ENCODE data around the gene NLRP6. TPM values are rescaled to one million over a fixed set of nuclear protein-coding genes. Genes with fewer than 3 reads are reported as not detected.
"Not testable (repeated sequence)": the region's sequence is repeated elsewhere in the genome, so short reads cannot be mapped to it uniquely, and the experiment has no call there.

NLRP6 gene
- total RNA-seq, 2 donors from 2014 or later = 0.18 to 2.7 TPM

- peak; percentile 33 for TF ChIP-seq POLR2AphosphoS5 (IDR thresholded peaks at IDR 0.05)
- no peak for TF ChIP-seq POLR2A (IDR thresholded peaks at IDR 0.05)
- no peak for TF ChIP-seq CTCF (IDR thresholded peaks at IDR 0.05)
- Histone ChIP-seq H3K36me3 (no peaks in the 10 kb centered on the region), H3K27me3 (replicated peaks; ENCODE audit: insufficient read depth) (no peaks in the 10 kb centered on the region), H3K4me1 (replicated peaks) (peaks cover 3% of the 10 kb centered on the region), H3K4me3 (no peak overlapping the region), H3K27ac (peak overlapping the region; percentile 78 to 83), H3K9me3 (no peaks in the 10 kb centered on the region)
- intact Hi-C loops (cut with DNase I) = no loop called here
- DNase-seq (ENCODE audit: low spot score) = peak; percentile 34
- WGBS = 30% methylated on average over 19 of the region's 19 CpGs
Measured at GRCh38 chr11:326842-327580, 48.8 kb downstream of the NLRP6 start.

GRCh38 chr11:327581-327923 is 49.3 kb downstream of the NLRP6 start:
- intact Hi-C loops (cut with DNase I) = no loop called here
- TF ChIP-seq CTCF (IDR thresholded peaks at IDR 0.05) = no peak
- H3K36me3 ChIP-seq = no peaks in the 10 kb centered on the region
- H3K9me3 ChIP-seq = no peaks in the 10 kb centered on the region
- H3K4me3 ChIP-seq = no peak overlapping the region
- DNase-seq (ENCODE audit: low spot score) = no peak
- peaks cover 3% of the 10 kb centered on the region for H3K4me1 ChIP-seq (replicated peaks)
- H3K27ac ChIP-seq = peak overlapping the region; percentile 78 to 83
- WGBS = 91% methylated on average over 3 of the region's 3 CpGs
- no peaks in the 10 kb centered on the region for H3K27me3 ChIP-seq (replicated peaks; ENCODE audit: insufficient read depth)

- Histone ChIP-seq H3K4me1 (replicated peaks) (peaks cover 3% of the 10 kb centered on the region), H3K4me3 (no peak overlapping the region), H3K27me3 (replicated peaks; ENCODE audit: insufficient read depth) (no peaks in the 10 kb centered on the region), H3K27ac (no peak overlapping the region), H3K9me3 (no peaks in the 10 kb centered on the region), H3K36me3 (no peaks in the 10 kb centered on the region)
- TF ChIP-seq POLR2AphosphoS5 (IDR thresholded peaks at IDR 0.05) (no peak), POLR2A (IDR thresholded peaks at IDR 0.05) (no peak), CTCF (IDR thresholded peaks at IDR 0.05) (no peak)
- 92% methylated on average over 13 of the region's 13 CpGs for WGBS
- intact Hi-C loops (cut with DNase I) = no loop called here
- no peak for DNase-seq (ENCODE audit: low spot score)
Measured at GRCh38 chr11:328012-328411, 49.8 kb downstream of the NLRP6 start.

- H3K4me3 ChIP-seq; H3K27ac ChIP-seq; H3K27me3 ChIP-seq (replicated peaks; ENCODE audit: insufficient read depth); intact Hi-C loops (cut with DNase I); H3K4me1 ChIP-seq (replicated peaks); DNase-seq (ENCODE audit: low spot score); H3K9me3 ChIP-seq; H3K36me3 ChIP-seq: not testable (repeated sequence)
- 90% methylated on average over 15 of the region's 15 CpGs for WGBS
Measured at GRCh38 chr11:328516-329100, 50.4 kb downstream of the NLRP6 start.

- TF ChIP-seq POLR2A (IDR thresholded peaks at IDR 0.05) (no peak), CTCF (IDR thresholded peaks at IDR 0.05) (no peak), POLR2AphosphoS5 (IDR thresholded peaks at IDR 0.05) (no peak)
- H3K4me1 ChIP-seq (replicated peaks) = peaks cover 3% of the 10 kb centered on the region
- no peak for DNase-seq (ENCODE audit: low spot score)
Measured at GRCh38 chr11:329886-330253, 51.7 kb downstream of the NLRP6 start.

More at GRCh38 chr11:329886-330253, 51.7 kb downstream of the NLRP6 start:
- Histone ChIP-seq H3K4me3 (no peak overlapping the region), H3K27me3 (replicated peaks; ENCODE audit: insufficient read depth) (no peaks in the 10 kb centered on the region), H3K9me3 (no peaks in the 10 kb centered on the region), H3K27ac (no peak overlapping the region), H3K36me3 (no peaks in the 10 kb centered on the region)
- 92% methylated on average over 2 of the region's 2 CpGs for WGBS
- intact Hi-C loops (cut with DNase I) = no loop called here
